Upper lobe of right lung (tissue), 1 donor: ENCODE results near the gene MORF4L2. TPM values are rescaled to one million over a fixed set of nuclear protein-coding genes. Genes with fewer than 3 reads are reported as not detected.

Experiments
- ATAC-seq: fragments of 200-7000 bp; cut with Tn5 transposase; one replicate; pipeline ENCODE4 v1.9.1; 2020; ENCODE audit warnings: mild to moderate bottlenecking, moderate library complexity
- DNase-seq: peaks from one replicate; pipeline ENCODE4 v3.0.0-alpha.2; 2020
- H3K27ac ChIP-seq: fragments of 200-600 bp; one replicate; pipeline ENCODE4 v1.8.0; 2022
- H3K27me3 ChIP-seq: fragments of 200-600 bp; one replicate; pipeline ENCODE4 v1.8.0; 2022; ENCODE audit warnings: mild to moderate bottlenecking
- H3K36me3 ChIP-seq: fragments of 200-600 bp; one replicate; pipeline ENCODE4 v1.8.0; 2022
- H3K4me1 ChIP-seq: fragments of 200-600 bp; one replicate; pipeline ENCODE4 v1.8.0; 2022
- H3K4me3 ChIP-seq: fragments of 200-600 bp; one replicate; pipeline ENCODE4 v1.8.0; 2022; ENCODE audit warnings: mild to moderate bottlenecking
- H3K9me3 ChIP-seq: fragments of 200-600 bp; one replicate; pipeline ENCODE4 v1.8.0; 2022
- CTCF ChIP-seq: fragments of 200-600 bp; IDR thresholded peaks from one replicate; pipeline ENCODE4 v1.8.0; 2022; ENCODE audit warnings: antibody characterized with exemption
- intact Hi-C: fragments of 100-400 bp; cut with DNase I; formaldehyde crosslinking; loops from one replicate; pipeline ENCODE4 v1.11.0; 2022
- total RNA-seq: library from RNA; stranded (reverse); fragmentation: NEBNext Ultra II Directional; extraction: Animal tissue kit (Norgen Biotek cat#: 25700); gene quantifications from one replicate; pipeline ENCODE4 v1.2.1, GENCODE V29; 2021
- donor health status: DM: no; HTN: yes; CAD: no; lungs with severe emphysema.

MORF4L2 gene
- total RNA-seq, 1 donor from 2014 or later, result 185 TPM

GRCh38 chrX:103687696-103688201, 1.2 kb upstream of the MORF4L2 start:
- H3K4me1 ChIP-seq, result no peaks in the 10 kb centered on the region
- TF ChIP-seq CTCF, result peak; percentile 56
- no peaks in the 10 kb centered on the region for H3K9me3 ChIP-seq
- H3K27ac ChIP-seq, result peak overlapping the region; percentile 97
- ATAC-seq, result peak; percentile 37
- H3K36me3 ChIP-seq, result peaks cover 22% of the 10 kb centered on the region
- peak overlapping the region; percentile 70 for H3K4me3 ChIP-seq
- H3K27me3 ChIP-seq, result no peaks in the 10 kb centered on the region
- intact Hi-C loops, result no loop called here
- peak; percentile 72 for DNase-seq

- Histone ChIP-seq H3K27ac (peak overlapping the region; percentile 97), H3K4me1 (no peaks in the 10 kb centered on the region), H3K27me3 (no peaks in the 10 kb centered on the region), H3K4me3 (peak overlapping the region; percentile 70), H3K36me3 (peaks cover 27% of the 10 kb centered on the region), H3K9me3 (no peaks in the 10 kb centered on the region)
- intact Hi-C loops, result no loop called here
- peak; percentile 51 for TF ChIP-seq CTCF
- peak; percentile 88 for ATAC-seq
- DNase-seq, result peak; percentile 94
Measured at GRCh38 chrX:103687073-103687695, 685 bp upstream of the MORF4L2 start.

DNA sequence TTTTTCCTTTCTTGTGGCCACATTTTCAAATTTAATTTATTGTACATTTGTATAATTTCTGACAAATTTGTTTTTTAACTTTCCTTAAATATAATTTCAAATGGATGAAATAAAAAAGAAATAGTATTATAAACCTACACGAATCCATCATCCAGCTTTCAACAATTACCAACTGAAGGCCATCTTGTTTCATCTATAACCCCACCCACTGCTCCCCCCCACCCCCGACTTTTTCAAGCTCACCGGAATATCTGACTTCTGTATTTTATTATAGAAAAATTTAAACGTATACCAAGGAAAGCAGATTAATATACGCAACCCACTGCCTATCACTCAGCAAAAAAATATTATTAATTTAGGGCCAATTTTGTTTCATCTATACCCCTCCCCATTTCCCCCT, 1.1 kb downstream of the MORF4L2 start:
- peak overlapping the region; percentile 97 for H3K27ac ChIP-seq
- intact Hi-C loops, result no loop called here
- H3K27me3 ChIP-seq, result no peaks in the 10 kb centered on the region

DNA sequence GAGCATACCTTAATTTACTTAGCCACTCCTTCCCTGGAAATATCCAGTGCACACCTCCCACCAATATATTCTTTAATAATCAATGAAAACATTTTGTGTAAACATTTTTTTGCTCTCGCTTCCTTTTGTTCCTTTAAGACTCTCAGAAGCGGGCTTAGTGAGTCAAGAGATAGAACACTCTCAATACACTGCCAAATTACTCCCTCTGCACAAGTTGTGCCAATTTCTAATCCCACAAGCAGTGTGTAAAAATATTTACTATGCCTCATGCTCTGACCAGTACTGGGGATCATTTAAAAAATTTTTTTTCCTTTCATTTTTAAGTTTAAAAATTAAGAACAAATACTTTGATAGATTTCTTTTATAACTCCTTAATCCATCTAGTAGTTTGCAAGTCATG, 5.1 kb downstream of the MORF4L2 start:
- Histone ChIP-seq H3K36me3 (peaks cover 77% of the 10 kb centered on the region), H3K27ac (no peak overlapping the region), H3K4me3 (no peak overlapping the region), H3K27me3 (no peaks in the 10 kb centered on the region), H3K9me3 (no peaks in the 10 kb centered on the region), H3K4me1 (no peaks in the 10 kb centered on the region)
- no peak for TF ChIP-seq CTCF
- ATAC-seq, result no peak
- intact Hi-C loops, result no loop called here
- no peak for DNase-seq

More for the DNA sequence above, 1.1 kb downstream of the MORF4L2 start:
- Histone ChIP-seq H3K4me1 (no peaks in the 10 kb centered on the region), H3K4me3 (peak overlapping the region; percentile 70), H3K36me3 (peaks cover 45% of the 10 kb centered on the region), H3K9me3 (no peaks in the 10 kb centered on the region)
- no peak for DNase-seq
- TF ChIP-seq CTCF, result no peak
- no peak for ATAC-seq

DNA sequence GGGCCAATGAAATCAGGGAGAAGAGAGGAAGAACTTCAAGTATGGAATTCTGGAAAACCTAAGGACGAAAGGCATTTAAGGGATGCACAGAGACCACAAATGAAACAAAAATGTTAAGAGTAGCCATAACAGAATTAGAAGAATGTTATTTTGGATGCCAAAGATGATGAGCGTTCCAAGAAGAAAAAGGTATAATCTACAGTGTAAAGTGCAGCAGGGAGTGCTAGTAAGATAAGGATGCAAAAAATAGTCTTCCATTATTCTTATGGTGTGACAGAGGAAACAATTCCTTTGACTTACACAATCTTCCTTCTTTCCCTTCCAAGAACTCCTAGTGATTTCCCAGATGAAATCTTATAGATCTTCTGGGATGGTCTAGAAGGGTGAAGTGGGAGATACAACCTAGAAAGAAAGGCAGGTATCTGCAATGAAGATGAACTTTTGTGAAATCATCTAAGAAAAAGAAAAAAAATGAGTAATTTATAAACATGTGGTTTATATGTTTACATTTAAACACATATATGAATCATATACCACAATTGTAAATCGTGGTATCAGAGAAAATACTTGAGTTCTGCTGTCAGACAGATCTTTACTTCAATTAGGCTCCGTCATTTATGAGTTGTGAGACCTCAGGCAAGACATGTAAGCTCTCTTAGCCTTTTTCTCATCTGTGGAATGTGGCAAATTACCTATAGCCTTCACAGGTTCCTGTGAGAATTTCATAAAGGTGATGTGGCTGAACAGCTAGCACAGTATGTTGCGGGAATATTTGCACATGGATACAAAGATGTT, 8.1 kb downstream of the MORF4L2 start:
- TF ChIP-seq CTCF, result no peak
- peaks cover 70% of the 10 kb centered on the region for H3K36me3 ChIP-seq
- no peak for ATAC-seq

More for the DNA sequence above, 8.1 kb downstream of the MORF4L2 start:
- H3K4me3 ChIP-seq, result no peak overlapping the region
- no peaks in the 10 kb centered on the region for H3K4me1 ChIP-seq
- intact Hi-C loops, result no loop called here
- H3K9me3 ChIP-seq, result no peaks in the 10 kb centered on the region
- no peaks in the 10 kb centered on the region for H3K27me3 ChIP-seq
- H3K27ac ChIP-seq, result no peak overlapping the region
- DNase-seq, result no peak
